Ascending aorta (tissue), 2 donors: ENCODE results near the gene CLEC16A. TPM values are rescaled to one million over a fixed set of nuclear protein-coding genes. Genes with fewer than 3 reads are reported as not detected.

Source experiments
- DNase-seq, 2 donors: peaks; one replicate each; pipeline ENCODE4 v3.0.0-alpha.2; 2019; ENCODE audit warnings: low spot score in 2 of 2
- H3K27ac ChIP-seq, 2 donors: fragments of 200-600 bp; sonication (generic); one replicate each; pipeline ENCODE4 v1.5.1; 2016 to 2017; ENCODE audit warnings: mild to moderate bottlenecking in 1 of 2
- H3K27me3 ChIP-seq: fragments of 200-600 bp; sonication (generic); one replicate; pipeline ENCODE4 v1.5.1; 2017
- H3K36me3 ChIP-seq, 2 donors: fragments of 200-600 bp; sonication (generic); one replicate each; pipeline ENCODE4 v1.5.1; 2016
- H3K4me1 ChIP-seq, 2 donors: fragments of 200-600 bp; sonication (generic); one replicate each; pipeline ENCODE4 v1.5.1; 2016 to 2017; ENCODE audit warnings: mild to moderate bottlenecking in 1 of 2
- H3K4me3 ChIP-seq, 2 donors: fragments of 200-600 bp; sonication (generic); one replicate each; pipeline ENCODE4 v1.5.1; 2016 to 2017; ENCODE audit warnings: mild to moderate bottlenecking in 1 of 2
- H3K9me3 ChIP-seq, 2 donors: fragments of 200-600 bp; sonication (generic); one replicate each; pipeline ENCODE4 v1.5.1; 2016
- intact Hi-C: fragments of 100-400 bp; cut with DNase I; formaldehyde crosslinking; loops from one replicate; pipeline ENCODE4 v1.15.1; 2023
- total RNA-seq: library from RNA; depleted of rRNA; stranded (reverse); fragments of >200 nt; gene quantifications from one replicate; pipeline ENCODE4 v1.1.0, GENCODE V29; 2016
- TF ChIP-seq, protein P1 (sequence below), 3 experiments: fragments of 200-600 bp in 2 of 3; fragments of 450-650 bp in 1 of 3; sonication (generic) in 2 of 3; IDR thresholded peaks; one replicate each; pipeline ENCODE4 v1.5.1; 2016 to 2019; ENCODE audit warnings: antibody characterized with exemption in 3 of 3, mild to moderate bottlenecking in 1 of 3, moderate library complexity in 1 of 3

CLEC16A gene
- total RNA-seq, 1 donor from 2014 or later: 16.2 TPM

GRCh38 chr16:11138022-11138768 is 193.8 kb downstream of the CLEC16A start:
- intact Hi-C loops: loop anchor here (5.0 to 10.0 kb wide), 2 partner anchors 117 to 166 kb away; partner anchors contain the start of gene SOCS1

DNA sequence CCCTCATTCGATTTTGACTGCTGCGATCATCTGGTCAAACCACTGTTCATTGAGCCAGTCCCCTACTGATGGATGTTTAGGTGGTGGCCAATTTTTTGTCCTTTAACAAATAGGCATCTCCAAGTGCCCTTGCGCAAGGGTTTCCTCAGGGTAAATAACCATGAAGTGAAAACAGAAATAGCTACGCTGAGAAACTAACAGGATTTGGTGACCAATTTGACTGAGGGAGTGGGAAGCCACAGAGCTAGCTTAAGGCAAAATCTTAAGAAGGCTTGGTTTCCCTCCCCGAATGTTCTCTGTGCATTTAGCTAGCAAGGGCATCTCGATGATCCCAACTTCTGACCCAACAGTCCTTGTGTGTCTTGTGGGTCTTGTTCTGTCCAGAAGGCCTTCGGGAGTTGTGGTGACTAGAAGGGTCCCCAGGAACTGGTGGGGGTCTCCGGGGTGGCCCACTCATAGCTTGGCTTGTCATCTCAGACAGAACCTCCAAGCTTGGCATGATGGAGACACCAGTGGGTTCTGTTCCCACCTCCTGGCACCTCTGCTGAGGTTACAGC is 194.5 kb downstream of the CLEC16A start:
- Histone ChIP-seq H3K9me3 (no peaks in the 10 kb centered on the region), H3K27me3 (no peaks in the 10 kb centered on the region), H3K4me3 (no peak overlapping the region), H3K27ac (peak overlapping the region; percentile 24 to 58), H3K36me3 (no peaks in the 10 kb centered on the region), H3K4me1 (peaks cover 4 to 32% of the 10 kb centered on the region in 2 donors)
- intact Hi-C loops: loop anchor here (5.0 to 10.0 kb wide), 2 partner anchors 116 to 167 kb away; partner anchors contain the start of gene SOCS1
- DNase-seq: no peak
- TF ChIP-seq, protein P1, sequence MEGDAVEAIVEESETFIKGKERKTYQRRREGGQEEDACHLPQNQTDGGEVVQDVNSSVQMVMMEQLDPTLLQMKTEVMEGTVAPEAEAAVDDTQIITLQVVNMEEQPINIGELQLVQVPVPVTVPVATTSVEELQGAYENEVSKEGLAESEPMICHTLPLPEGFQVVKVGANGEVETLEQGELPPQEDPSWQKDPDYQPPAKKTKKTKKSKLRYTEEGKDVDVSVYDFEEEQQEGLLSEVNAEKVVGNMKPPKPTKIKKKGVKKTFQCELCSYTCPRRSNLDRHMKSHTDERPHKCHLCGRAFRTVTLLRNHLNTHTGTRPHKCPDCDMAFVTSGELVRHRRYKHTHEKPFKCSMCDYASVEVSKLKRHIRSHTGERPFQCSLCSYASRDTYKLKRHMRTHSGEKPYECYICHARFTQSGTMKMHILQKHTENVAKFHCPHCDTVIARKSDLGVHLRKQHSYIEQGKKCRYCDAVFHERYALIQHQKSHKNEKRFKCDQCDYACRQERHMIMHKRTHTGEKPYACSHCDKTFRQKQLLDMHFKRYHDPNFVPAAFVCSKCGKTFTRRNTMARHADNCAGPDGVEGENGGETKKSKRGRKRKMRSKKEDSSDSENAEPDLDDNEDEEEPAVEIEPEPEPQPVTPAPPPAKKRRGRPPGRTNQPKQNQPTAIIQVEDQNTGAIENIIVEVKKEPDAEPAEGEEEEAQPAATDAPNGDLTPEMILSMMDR (IDR thresholded peaks at IDR 0.05): no peak

More at GRCh38 chr16:11138022-11138768, 193.8 kb downstream of the CLEC16A start:
- Histone ChIP-seq H3K9me3 (no peaks in the 10 kb centered on the region), H3K4me1 (peaks cover 4 to 36% of the 10 kb centered on the region in 2 donors), H3K27ac (peak overlapping the region in 1 of 2 donors; percentile 58), H3K4me3 (no peak overlapping the region), H3K27me3 (no peaks in the 10 kb centered on the region), H3K36me3 (no peaks in the 10 kb centered on the region)
- TF ChIP-seq, protein P1 (IDR thresholded peaks at IDR 0.05): no peak
- DNase-seq: no peak

DNA sequence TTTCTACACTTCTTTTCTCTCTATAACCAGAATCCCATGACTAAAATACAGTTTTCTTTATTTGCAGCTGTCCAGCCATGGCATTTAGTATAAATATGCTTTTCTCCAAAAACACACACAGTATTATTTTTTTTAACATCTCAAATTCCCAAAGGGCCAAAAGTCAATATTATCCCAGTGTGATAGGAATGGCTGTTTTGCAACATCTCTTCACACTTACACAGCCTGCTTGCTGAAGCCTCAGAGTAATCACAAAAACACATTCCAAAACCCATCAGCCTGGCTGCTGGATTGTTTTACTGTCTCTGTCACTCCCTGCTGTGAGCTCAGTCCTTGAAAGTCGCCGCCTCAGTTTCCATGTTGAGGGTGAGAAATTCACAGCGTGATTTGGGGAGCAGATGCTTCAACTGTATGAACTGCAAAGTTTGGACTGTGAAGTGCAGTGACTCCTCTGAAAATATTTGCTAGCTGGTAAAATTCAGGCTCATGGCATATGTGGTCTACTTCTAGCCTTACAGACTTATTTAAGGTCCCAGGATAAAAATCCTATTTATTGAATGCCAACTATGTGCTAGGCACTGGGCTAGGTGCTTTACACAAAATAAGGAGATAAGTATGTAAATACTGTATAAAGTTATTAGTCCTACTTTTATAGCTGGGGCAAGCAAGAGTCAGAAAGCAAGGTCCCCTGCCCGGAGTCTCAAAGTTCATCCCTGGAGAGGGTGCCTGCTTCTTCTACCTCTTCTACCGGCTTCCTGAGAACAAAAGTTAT is 195.1 kb downstream of the CLEC16A start:
- no peaks in the 10 kb centered on the region for H3K9me3 ChIP-seq
- no peaks in the 10 kb centered on the region for H3K27me3 ChIP-seq
- H3K4me3 ChIP-seq: no peak overlapping the region
- no peak for DNase-seq
- peaks cover 4 to 26% of the 10 kb centered on the region in 2 donors for H3K4me1 ChIP-seq
- TF ChIP-seq, protein P1 (IDR thresholded peaks at IDR 0.05): no peak
- intact Hi-C loops: loop anchor here (5.0 to 10.0 kb wide), 2 partner anchors 115 to 167 kb away; partner anchors contain the start of gene SOCS1
- H3K36me3 ChIP-seq: no peaks in the 10 kb centered on the region
- peak overlapping the region; percentile 24 to 58 for H3K27ac ChIP-seq

DNA sequence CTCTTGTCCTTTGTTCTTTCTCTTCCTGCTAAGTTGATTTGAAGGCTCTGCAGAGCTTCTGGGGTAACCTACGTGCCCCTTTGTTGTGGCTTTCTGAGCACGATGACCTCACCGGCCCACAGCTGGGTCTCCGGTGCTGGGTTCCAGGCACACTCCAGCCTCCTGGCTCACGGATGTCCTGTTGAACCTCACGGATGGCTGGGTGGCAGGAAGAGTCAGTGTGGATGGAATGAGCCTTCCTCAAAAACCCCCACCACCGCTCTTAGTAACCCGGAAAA is 195.7 kb downstream of the CLEC16A start:
- H3K4me1 ChIP-seq: peaks cover 4 to 22% of the 10 kb centered on the region in 2 donors
- H3K27ac ChIP-seq: no peak overlapping the region
- H3K27me3 ChIP-seq: no peaks in the 10 kb centered on the region
- intact Hi-C loops: no loop called here
- no peak for DNase-seq
- H3K9me3 ChIP-seq: no peaks in the 10 kb centered on the region
- H3K4me3 ChIP-seq: no peak overlapping the region
- TF ChIP-seq, protein P1 (IDR thresholded peaks at IDR 0.05): no peak
- H3K36me3 ChIP-seq: no peaks in the 10 kb centered on the region

- no peak for DNase-seq
- H3K27me3 ChIP-seq: no peaks in the 10 kb centered on the region
- TF ChIP-seq, protein P1 (IDR thresholded peaks at IDR 0.05): no peak
- no peaks in the 10 kb centered on the region for H3K9me3 ChIP-seq
- intact Hi-C loops: no loop called here
- no peak overlapping the region for H3K27ac ChIP-seq
- H3K4me3 ChIP-seq: no peak overlapping the region
- peaks cover 4 to 20% of the 10 kb centered on the region in 2 donors for H3K4me1 ChIP-seq
- no peaks in the 10 kb centered on the region for H3K36me3 ChIP-seq
These were observed 196.1 kb downstream of the CLEC16A start for GRCh38 chr16:11140466-11140865.
